Endothelial cell of umbilical vein (primary cell): ENCODE data around the gene ATP6V0C. TPM values are rescaled to one million over a fixed set of nuclear protein-coding genes. Genes with fewer than 3 reads are reported as not detected.

Experiments used
- BruUV-seq: library from RNA; stranded (reverse); fragments of 400-500 nt; replicated peaks from 2 replicates; lab custom pipeline; 2021; lab: Mats Ljungman, UMichigan
- CTCF ChIA-PET: fragments of 300-600, 350-600 bp; sonication (Branson Sonifier 250); formaldehyde crosslinking; loops from one replicate; lab custom pipeline; 2021; ENCODE audit warnings: antibody characterized with exemption, inconsistent platforms; lab: Charles Lee
- POLR2A ChIA-PET: fragments of 300-600, 350-600 bp; sonication (Branson Sonifier 250); formaldehyde crosslinking; loops from one replicate; lab custom pipeline; 2021; ENCODE audit warnings: antibody characterized with exemption, inconsistent platforms; lab: Charles Lee
- DNase-seq: peaks from one replicate; pipeline ENCODE4 v3.0.0-alpha.2; 2011; ENCODE audit warnings: low read depth, low spot score
- FAIRE-seq: peaks from 2 replicates; lab custom pipeline; 2011; peaks lifted over from hg19 to GRCh38; lab: Jason Lieb, UNC
- H2AFZ ChIP-seq: 2 replicates; pipeline ENCODE4 v1.6.0; 2012; ENCODE audit warnings: low read depth, low read length, control low read depth, inconsistent platforms
- H3K27ac ChIP-seq: 2 replicates; pipeline ENCODE4 v1.5.1; 2011; ENCODE audit warnings: low read depth, mild to moderate bottlenecking, control low read depth, low read length, moderate library complexity; ENCODE audit not compliant: insufficient read depth
- H3K27me3 ChIP-seq, 2 experiments: 2 replicates each; pipeline versions ENCODE4 v1.6.0 to v1.6.1; 2011; ENCODE audit warnings: low read length in 2 of 2, mixed read lengths in 1 of 2; ENCODE audit not compliant: control insufficient read depth in 2 of 2, insufficient read depth in 2 of 2
- H3K36me3 ChIP-seq, 2 experiments: 2 replicates in 1 of 2; 3 replicates in 1 of 2; pipeline ENCODE4 v1.5.1; 2011; ENCODE audit warnings: low read length in 2 of 2, mild to moderate bottlenecking in 1 of 2, moderate library complexity in 1 of 2; ENCODE audit not compliant: control insufficient read depth in 2 of 2, insufficient read depth in 2 of 2; ENCODE audit errors: extremely low read depth in 1 of 2
- H3K4me1 ChIP-seq: 3 replicates; pipeline ENCODE4 v1.5.1; 2011; ENCODE audit warnings: mild to moderate bottlenecking, low read length; ENCODE audit not compliant: control insufficient read depth, insufficient read depth; ENCODE audit errors: extremely low read depth
- H3K4me2 ChIP-seq: 2 replicates; pipeline ENCODE4 v1.6.1; 2011; ENCODE audit warnings: low read length, control low read depth, mixed read lengths; ENCODE audit not compliant: insufficient read depth
- H3K4me3 ChIP-seq, 3 experiments: fragments of 200-600 bp in 1 of 3; sonication (generic), shearing (Covaris generic) in 1 of 3; replicated peaks in 1 of 3; 2 replicates each; pipeline ENCODE4 v1.5.1; 2011 to 2016; ENCODE audit warnings: control low read depth in 3 of 3, low read length in 3 of 3, mild to moderate bottlenecking in 2 of 3, inconsistent platforms in 1 of 3, low read depth in 1 of 3, moderate library complexity in 1 of 3; ENCODE audit not compliant: insufficient read depth in 1 of 3
- H3K79me2 ChIP-seq: 2 replicates; pipeline ENCODE4 v1.6.0; 2012; ENCODE audit warnings: low read length, inconsistent platforms; ENCODE audit not compliant: control insufficient read depth, insufficient read depth
- H3K9ac ChIP-seq: replicated peaks from 2 replicates; pipeline ENCODE3; 2011; ENCODE audit warnings: low read length, control low read depth; ENCODE audit not compliant: insufficient read depth; ENCODE audit errors: extremely low read depth
- H3K9me1 ChIP-seq: replicated peaks from 3 replicates; pipeline ENCODE4 v1.6.0; 2011; ENCODE audit warnings: mild to moderate bottlenecking, low read length; ENCODE audit not compliant: control insufficient read depth, insufficient read depth; ENCODE audit errors: extremely low read depth
- H3K9me3 ChIP-seq: replicated peaks from 2 replicates; pipeline ENCODE4 v1.5.1; 2012; ENCODE audit warnings: low read length, inconsistent platforms; ENCODE audit not compliant: control insufficient read depth, insufficient read depth
- H4K20me1 ChIP-seq: replicated peaks from 2 replicates; pipeline ENCODE3; 2011; ENCODE audit warnings: mild to moderate bottlenecking, low read length; ENCODE audit not compliant: control insufficient read depth, insufficient read depth; ENCODE audit errors: extremely low read depth
- CTCF ChIP-seq, 2 donors: IDR thresholded peaks; 1 replicate in 1 of 2; 2 replicates in 1 of 2; pipeline ENCODE4 v1.5.1; 2011; ENCODE audit warnings: low read length in 2 of 2, mild to moderate bottlenecking in 2 of 2, moderate library complexity in 2 of 2, control low read depth in 1 of 2, inconsistent platforms in 1 of 2, low read depth in 1 of 2; ENCODE audit not compliant: insufficient read depth in 1 of 2; ENCODE audit errors: extremely low read depth in 1 of 2
- EZH2 ChIP-seq: IDR thresholded peaks from 2 replicates; pipeline ENCODE4 v1.6.1; 2012; ENCODE audit warnings: borderline replicate concordance, low read depth, mild to moderate bottlenecking, moderate library complexity, low read length, inconsistent platforms; ENCODE audit not compliant: severe bottlenecking
- FOS ChIP-seq: IDR thresholded peaks from 2 replicates; pipeline ENCODE4 v1.6.1; 2011; ENCODE audit warnings: mild to moderate bottlenecking, low read length, moderate library complexity, borderline replicate concordance; ENCODE audit not compliant: insufficient read depth
- GATA2 ChIP-seq: IDR thresholded peaks from 2 replicates; pipeline ENCODE4 v1.7.0; 2011; ENCODE audit warnings: low read depth, mild to moderate bottlenecking, moderate library complexity, mixed read lengths, low read length; ENCODE audit not compliant: insufficient read length, insufficient read depth
- JUN ChIP-seq: IDR thresholded peaks from 2 replicates; pipeline ENCODE4 v1.6.1; 2011; ENCODE audit warnings: borderline replicate concordance, low read depth; ENCODE audit not compliant: insufficient read length, insufficient read depth
- MAX ChIP-seq: IDR thresholded peaks from 2 replicates; pipeline ENCODE4 v1.6.1; 2011; ENCODE audit not compliant: insufficient read depth, insufficient read length
- MYC ChIP-seq: IDR thresholded peaks from one replicate; pipeline ENCODE4 v1.6.1; 2011; ENCODE audit warnings: mild to moderate bottlenecking, low read depth, low read length
- POLR2A ChIP-seq: IDR thresholded peaks from 2 replicates; pipeline ENCODE4 v1.6.1; 2012; ENCODE audit warnings: low read depth, mild to moderate bottlenecking, control low read depth, low read length
- POLR2AphosphoS5 ChIP-seq: IDR thresholded peaks from 2 replicates; pipeline ENCODE4 v1.6.1; 2012; ENCODE audit warnings: low read depth, mild to moderate bottlenecking, control low read depth, low read length, moderate library complexity; ENCODE audit not compliant: insufficient read depth
- dilution Hi-C: fragments of 300-500 bp; cut with MboI; formaldehyde crosslinking; loops from one replicate; pipeline ENCODE4 v1.15.0; 2019; ENCODE audit warnings: low sequenced_read_pairs; ENCODE audit not compliant: extremely low pct_ligation_motif_present
- intact Hi-C: fragments of 100-400 bp; cut with micrococcal nuclease; formaldehyde crosslinking; loops from one replicate; pipeline ENCODE4 v1.10.0; 2022
- polyA plus RNA-seq, 4 experiments: library from polyadenylated mRNA; depleted of rRNA in 3 of 4; stranded (reverse) in 3 of 4; unstranded in 1 of 4; fragments of >200 nt; gene quantifications; 2 replicates each; pipeline versions ENCODE4 v1.2.1 to v1.2.3, GENCODE V29; 2011 to 2012; ENCODE audit warnings: missing spikeins in 1 of 4
- total RNA-seq: library from RNA; stranded (reverse); gene quantifications from 2 replicates; pipeline ENCODE4 v1.2.3, GENCODE V29; 2021

Gene ATP6V0C
- total and polyA plus RNA-seq, 2 donors (not counting 3 experiments of a cell fraction or from before 2014, with no cell fraction given): 146 to 194 TPM

GRCh38 chr16:2523801-2524231, 10.1 kb downstream of the ATP6V0C start:
- no peak for FAIRE-seq
- Histone ChIP-seq H3K27ac (no peak overlapping the region), H3K4me3 (no peak overlapping the region), H3K79me2 (peaks cover 16% of the 10 kb centered on the region), H3K9me1 (no peaks in the 10 kb centered on the region), H3K4me1 (peaks cover 11% of the 10 kb centered on the region), H3K9ac (no peak overlapping the region), H3K4me2 (no peak overlapping the region), H3K27me3 (no peaks in the 10 kb centered on the region), H3K9me3 (no peaks in the 10 kb centered on the region), H2AFZ (no peak overlapping the region), H3K36me3 (peaks cover 7 to 34% of the 10 kb centered on the region in 2 experiments), H4K20me1 (no peaks in the 10 kb centered on the region)
- dilution Hi-C loops (no loop called here), intact Hi-C loops (no loop called here)
- no TSS peak for BruUV-seq
- ChIA-PET POLR2A (interaction anchor here (0.8 kb wide), 1 partner anchor 9 kb away, joined by 3 read pairs; no protein-coding TSS in a partner anchor), CTCF (no interaction called here)
- no peak for DNase-seq
- TF ChIP-seq GATA2: no peak
- no peak for TF ChIP-seq POLR2AphosphoS5
- TF ChIP-seq EZH2: no peak
- TF ChIP-seq POLR2A: no peak
- no peak for TF ChIP-seq MAX
- no peak for TF ChIP-seq MYC
- no peak for TF ChIP-seq FOS
- TF ChIP-seq JUN: no peak
- no peak for TF ChIP-seq CTCF (IDR thresholded peaks at IDR 0.05; ENCODE audit: extremely low read depth in 1 of 2, insufficient read depth in 1 of 2, low read depth in 1 of 2, low read length in 2 of 2)
